ENCODE measurements around the gene IKZF2. TPM values are rescaled to one million over a fixed set of nuclear protein-coding genes. Genes with fewer than 3 reads are reported as not detected.

IKZF2 gene
- polyA plus RNA-seq, 1 donor (not counting 4 experiments of a cell fraction or from before 2014, with no cell fraction given), result 8.2 TPM

DNA sequence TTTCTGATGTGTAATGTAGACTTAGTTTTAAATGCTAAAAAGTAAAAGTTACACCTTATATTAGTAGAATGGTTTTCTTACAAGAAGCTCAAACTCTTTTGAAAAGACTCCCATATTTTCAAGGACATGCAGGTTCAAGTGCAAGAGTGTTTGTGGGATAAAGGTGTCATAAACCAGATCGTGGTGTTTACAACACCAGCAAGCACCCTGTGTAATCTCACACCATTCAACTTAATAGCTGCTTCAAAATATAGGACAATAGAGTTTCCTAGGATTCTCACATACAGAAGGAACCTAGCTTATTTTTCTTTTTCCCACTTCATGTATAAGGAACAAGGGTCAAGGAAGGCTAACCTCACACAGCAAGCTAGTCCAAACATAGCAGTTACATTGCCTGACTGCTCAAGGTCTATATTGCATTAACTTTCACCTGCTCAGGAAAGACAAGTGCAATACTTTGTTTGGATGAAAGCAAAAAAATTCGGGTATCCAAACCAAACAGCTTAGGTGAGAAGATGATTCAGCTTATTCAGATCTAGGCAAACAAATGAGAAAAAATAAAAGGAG lies 172.3 kb downstream of the IKZF2 start:
- H3K36me3 ChIP-seq (ENCODE audit: control insufficient read depth in 2 of 2, extremely low read depth in 1 of 2, insufficient read depth in 2 of 2, low read length in 2 of 2), result no peaks in the 10 kb centered on the region
- no peak for FAIRE-seq
- no peak overlapping the region for H3K27ac ChIP-seq (ENCODE audit: control insufficient read depth, insufficient read depth, low read length)
- no peak overlapping the region for H3K9ac ChIP-seq (ENCODE audit: control insufficient read depth, extremely low read depth, insufficient read depth, low read length)
- no peak for DNase-seq (ENCODE audit: low read depth, low spot score)
- H3K4me1 ChIP-seq (ENCODE audit: control insufficient read depth, extremely low read depth, insufficient read depth, low read length), result peaks cover 15% of the 10 kb centered on the region
- no peaks in the 10 kb centered on the region for H4K20me1 ChIP-seq (ENCODE audit: control insufficient read depth, extremely low read depth, insufficient read depth, low read length)
- dilution Hi-C loops (cut with MboI; ENCODE audit: extremely low pct_ligation_motif_present, low sequenced_read_pairs), result no loop called here
- H3K27me3 ChIP-seq (ENCODE audit: control insufficient read depth, extremely low read depth, insufficient read depth, low read length), result no peaks in the 10 kb centered on the region
- no peaks in the 10 kb centered on the region for H3K9me3 ChIP-seq (ENCODE audit: control insufficient read depth, low read depth, low read length)
- no peaks in the 10 kb centered on the region for H3K9me1 ChIP-seq (ENCODE audit: control insufficient read depth, extremely low read depth, insufficient read depth, low read length)
- no peak for TF ChIP-seq EZH2 (IDR thresholded peaks at IDR 0.05; ENCODE audit: low read length)
- TF ChIP-seq, protein P1, sequence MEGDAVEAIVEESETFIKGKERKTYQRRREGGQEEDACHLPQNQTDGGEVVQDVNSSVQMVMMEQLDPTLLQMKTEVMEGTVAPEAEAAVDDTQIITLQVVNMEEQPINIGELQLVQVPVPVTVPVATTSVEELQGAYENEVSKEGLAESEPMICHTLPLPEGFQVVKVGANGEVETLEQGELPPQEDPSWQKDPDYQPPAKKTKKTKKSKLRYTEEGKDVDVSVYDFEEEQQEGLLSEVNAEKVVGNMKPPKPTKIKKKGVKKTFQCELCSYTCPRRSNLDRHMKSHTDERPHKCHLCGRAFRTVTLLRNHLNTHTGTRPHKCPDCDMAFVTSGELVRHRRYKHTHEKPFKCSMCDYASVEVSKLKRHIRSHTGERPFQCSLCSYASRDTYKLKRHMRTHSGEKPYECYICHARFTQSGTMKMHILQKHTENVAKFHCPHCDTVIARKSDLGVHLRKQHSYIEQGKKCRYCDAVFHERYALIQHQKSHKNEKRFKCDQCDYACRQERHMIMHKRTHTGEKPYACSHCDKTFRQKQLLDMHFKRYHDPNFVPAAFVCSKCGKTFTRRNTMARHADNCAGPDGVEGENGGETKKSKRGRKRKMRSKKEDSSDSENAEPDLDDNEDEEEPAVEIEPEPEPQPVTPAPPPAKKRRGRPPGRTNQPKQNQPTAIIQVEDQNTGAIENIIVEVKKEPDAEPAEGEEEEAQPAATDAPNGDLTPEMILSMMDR (optimal IDR thresholded peaks at IDR 0.05 in 1 of 3, IDR thresholded peaks at IDR 0.05 in 1 of 3, conservative IDR thresholded peaks at IDR 0.05 in 1 of 3; ENCODE audit: extremely low read depth in 1 of 3, insufficient read depth in 2 of 3, low read length in 3 of 3), result no peak
- no peaks in the 10 kb centered on the region for H3K79me2 ChIP-seq (ENCODE audit: control insufficient read depth, insufficient read depth, low read length)
- H3K4me3 ChIP-seq (ENCODE audit: control insufficient read depth in 2 of 3, extremely low read depth in 1 of 3, insufficient read depth in 2 of 3, low read depth in 1 of 3, low read length in 3 of 3), result no peak overlapping the region
- no peak overlapping the region for H3K4me2 ChIP-seq (ENCODE audit: control insufficient read depth, extremely low read depth, insufficient read depth, low read depth, low read length)
- H2AFZ ChIP-seq (ENCODE audit: control insufficient read depth, low read length), result no peak overlapping the region

DNA sequence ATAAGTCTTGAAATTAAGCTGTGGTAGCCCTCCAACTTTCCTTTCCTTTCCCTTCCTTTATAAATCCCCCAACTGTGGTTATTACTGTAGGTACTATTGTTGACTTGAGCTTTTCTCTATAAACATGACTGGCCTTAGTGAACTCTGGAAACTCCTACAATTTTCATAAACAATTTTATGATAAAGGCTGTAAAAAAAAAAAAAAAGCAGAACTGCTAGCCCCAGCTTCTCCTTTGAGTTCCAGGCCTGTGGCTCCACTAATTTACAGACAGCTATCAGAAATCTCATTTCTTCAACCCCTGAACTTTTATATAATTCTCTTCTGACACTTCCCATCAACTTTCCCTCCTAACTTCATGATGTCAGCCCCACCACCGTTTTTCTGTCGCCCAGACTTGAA lies 174.3 kb downstream of the IKZF2 start:
- H3K36me3 ChIP-seq (ENCODE audit: control insufficient read depth in 2 of 2, extremely low read depth in 1 of 2, insufficient read depth in 2 of 2, low read length in 2 of 2), result no peaks in the 10 kb centered on the region
- no peak overlapping the region for H2AFZ ChIP-seq (ENCODE audit: control insufficient read depth, low read length)
- no peak for DNase-seq (ENCODE audit: low read depth, low spot score)
- no peak overlapping the region for H3K4me3 ChIP-seq (ENCODE audit: control insufficient read depth in 2 of 3, extremely low read depth in 1 of 3, insufficient read depth in 2 of 3, low read depth in 1 of 3, low read length in 3 of 3)
- H3K79me2 ChIP-seq (ENCODE audit: control insufficient read depth, insufficient read depth, low read length), result no peaks in the 10 kb centered on the region
- no peaks in the 10 kb centered on the region for H3K27me3 ChIP-seq (ENCODE audit: control insufficient read depth, extremely low read depth, insufficient read depth, low read length)
- FAIRE-seq, result no peak
- dilution Hi-C loops (cut with MboI; ENCODE audit: extremely low pct_ligation_motif_present, low sequenced_read_pairs), result no loop called here
- peaks cover 16% of the 10 kb centered on the region for H3K4me1 ChIP-seq (ENCODE audit: control insufficient read depth, extremely low read depth, insufficient read depth, low read length)
- no peaks in the 10 kb centered on the region for H3K9me1 ChIP-seq (ENCODE audit: control insufficient read depth, extremely low read depth, insufficient read depth, low read length)
- TF ChIP-seq EZH2 (IDR thresholded peaks at IDR 0.05; ENCODE audit: low read length), result no peak
- TF ChIP-seq, protein P1 (optimal IDR thresholded peaks at IDR 0.05 in 1 of 3, IDR thresholded peaks at IDR 0.05 in 1 of 3, conservative IDR thresholded peaks at IDR 0.05 in 1 of 3; ENCODE audit: extremely low read depth in 1 of 3, insufficient read depth in 2 of 3, low read length in 3 of 3), result no peak
- no peak overlapping the region for H3K27ac ChIP-seq (ENCODE audit: control insufficient read depth, insufficient read depth, low read length)
- no peaks in the 10 kb centered on the region for H4K20me1 ChIP-seq (ENCODE audit: control insufficient read depth, extremely low read depth, insufficient read depth, low read length)
- no peaks in the 10 kb centered on the region for H3K9me3 ChIP-seq (ENCODE audit: control insufficient read depth, low read depth, low read length)
- no peak overlapping the region for H3K4me2 ChIP-seq (ENCODE audit: control insufficient read depth, extremely low read depth, insufficient read depth, low read depth, low read length)
- H3K9ac ChIP-seq (ENCODE audit: control insufficient read depth, extremely low read depth, insufficient read depth, low read length), result no peak overlapping the region

Data from keratinocyte (primary cell).